Neural progenitor cell (in vitro differentiated cells): ENCODE measurements around the gene RCL1.

Experiments
- CTCF ChIP-seq: fragments of 200-600 bp; sonication (generic); IDR thresholded peaks from 2 replicates; pipeline ENCODE4 v1.5.1; 2017; ENCODE audit warnings: antibody characterized with exemption, mild to moderate bottlenecking
- EZH2 ChIP-seq: fragments of 200-600 bp; sonication (generic); IDR thresholded peaks from 2 replicates; pipeline ENCODE4 v1.6.1; 2017; ENCODE audit warnings: antibody characterized with exemption, mild to moderate bottlenecking, moderate library complexity
- EZH2phosphoT487 ChIP-seq: fragments of 200-600 bp; sonication (generic); IDR thresholded peaks from 2 replicates; pipeline ENCODE4 v1.6.1; 2017; ENCODE audit warnings: antibody characterized with exemption

- TF ChIP-seq EZH2 (no peak), CTCF (no peak), EZH2phosphoT487 (no peak)
Measured at GRCh38 chr9:4796530-4796929, 3.8 kb downstream of the RCL1 start.
